Nephron (organoid): ENCODE results near the gene KRTAP5-7.
A peak's percentile ranks its signal among the peaks of the same experiment; 100 is the strongest.
"Not testable (repeated sequence)": the region's sequence is repeated elsewhere in the genome, so short reads cannot be mapped to it uniquely, and the experiment has no call there.

Source experiments
- H3K27ac Mint-ChIP-seq, 3 experiments: 2 replicates each; pipeline ENCODE4 v1.8.0; 2020; ENCODE audit warnings: mixed read lengths in 3 of 3, mild to moderate bottlenecking in 2 of 3, moderate library complexity in 1 of 3
- H3K27me3 Mint-ChIP-seq: 2 replicates; pipeline ENCODE4 v1.8.0; 2021; ENCODE audit warnings: low read depth, mild to moderate bottlenecking, moderate library complexity, mixed read lengths
- H3K36me3 Mint-ChIP-seq: 2 replicates; pipeline ENCODE4 v1.8.0; 2020; ENCODE audit warnings: low read depth, mixed read lengths
- H3K4me1 Mint-ChIP-seq: 2 replicates; pipeline ENCODE4 v1.8.0; 2020; ENCODE audit warnings: mixed read lengths
- H3K4me3 Mint-ChIP-seq, 3 experiments: 2 replicates each; pipeline ENCODE4 v1.8.0; 2020; ENCODE audit warnings: mild to moderate bottlenecking in 3 of 3, mixed read lengths in 3 of 3, moderate library complexity in 2 of 3
- H3K9me3 Mint-ChIP-seq: 2 replicates; pipeline ENCODE4 v1.8.0; 2020; ENCODE audit warnings: mixed read lengths
- TF ChIP-seq, protein P1 (sequence below), 3 experiments: fragments of 200-600 bp; sonication (generic); IDR thresholded peaks; one replicate each; pipeline ENCODE4 v1.5.0; 2021; ENCODE audit warnings: antibody characterized with exemption in 3 of 3; ENCODE audit not compliant: unreplicated experiment in 3 of 3

The KRTAP5-7 gene

GRCh38 chr11:71526796-71527575 lies at the start of gene KRTAP5-7:
Gene KRTAP5-7, plus strand, starts transcription at chr11:71527267. Its CDS starts 34 bp downstream, at chr11:71527301.
- not testable (repeated sequence) for H3K4me1 Mint-ChIP-seq, H3K9me3 Mint-ChIP-seq, H3K36me3 Mint-ChIP-seq, H3K27ac Mint-ChIP-seq, H3K27me3 Mint-ChIP-seq
- peak within 1 kb of the TSS in 1 of 3 experiments; percentile 32 for H3K4me3 Mint-ChIP-seq

DNA sequence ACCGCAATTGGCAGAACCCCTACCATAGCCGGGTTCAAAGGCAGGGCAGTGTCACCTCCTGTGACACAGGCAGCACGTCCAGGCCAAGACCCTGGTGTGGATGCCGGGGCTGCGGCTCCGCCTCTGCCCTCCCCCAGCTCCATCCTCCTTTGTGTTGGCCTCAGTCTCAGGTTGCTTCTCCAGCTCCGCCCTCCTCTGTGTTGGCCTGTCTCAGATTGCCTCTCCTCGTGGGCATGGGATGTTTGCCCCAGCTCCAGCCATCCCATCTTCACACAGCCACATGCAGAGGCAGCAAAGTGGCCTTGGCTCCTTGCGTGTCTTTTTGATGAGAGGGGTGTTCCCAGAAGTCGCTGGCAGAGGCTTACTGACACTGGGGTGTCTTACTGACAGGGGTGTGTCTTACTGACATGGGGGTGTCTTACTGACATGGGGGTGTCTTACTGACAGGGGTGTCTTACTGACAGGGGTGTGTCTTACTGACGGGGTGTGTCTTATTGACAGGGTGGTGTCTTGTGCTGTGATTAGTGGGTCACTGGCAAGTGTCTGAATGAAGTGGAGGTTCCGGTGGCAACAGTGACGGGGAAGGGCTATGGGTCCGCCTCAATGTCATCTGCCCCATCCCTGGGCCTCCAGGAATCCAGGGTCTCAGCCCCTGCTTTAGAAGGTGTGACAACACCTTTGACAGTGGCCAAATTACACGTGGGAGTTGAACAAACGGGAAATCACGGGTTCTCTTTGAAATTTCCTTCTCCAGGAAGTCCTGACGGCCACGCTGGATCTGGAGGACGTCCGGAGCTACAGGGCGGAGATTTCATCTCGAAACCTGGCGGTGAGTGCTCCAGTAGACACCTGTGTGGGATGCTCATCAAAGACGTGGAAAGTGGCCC lies 49.2 kb upstream of the KRTAP5-7 start:
- TF ChIP-seq, protein P1, sequence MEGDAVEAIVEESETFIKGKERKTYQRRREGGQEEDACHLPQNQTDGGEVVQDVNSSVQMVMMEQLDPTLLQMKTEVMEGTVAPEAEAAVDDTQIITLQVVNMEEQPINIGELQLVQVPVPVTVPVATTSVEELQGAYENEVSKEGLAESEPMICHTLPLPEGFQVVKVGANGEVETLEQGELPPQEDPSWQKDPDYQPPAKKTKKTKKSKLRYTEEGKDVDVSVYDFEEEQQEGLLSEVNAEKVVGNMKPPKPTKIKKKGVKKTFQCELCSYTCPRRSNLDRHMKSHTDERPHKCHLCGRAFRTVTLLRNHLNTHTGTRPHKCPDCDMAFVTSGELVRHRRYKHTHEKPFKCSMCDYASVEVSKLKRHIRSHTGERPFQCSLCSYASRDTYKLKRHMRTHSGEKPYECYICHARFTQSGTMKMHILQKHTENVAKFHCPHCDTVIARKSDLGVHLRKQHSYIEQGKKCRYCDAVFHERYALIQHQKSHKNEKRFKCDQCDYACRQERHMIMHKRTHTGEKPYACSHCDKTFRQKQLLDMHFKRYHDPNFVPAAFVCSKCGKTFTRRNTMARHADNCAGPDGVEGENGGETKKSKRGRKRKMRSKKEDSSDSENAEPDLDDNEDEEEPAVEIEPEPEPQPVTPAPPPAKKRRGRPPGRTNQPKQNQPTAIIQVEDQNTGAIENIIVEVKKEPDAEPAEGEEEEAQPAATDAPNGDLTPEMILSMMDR (IDR thresholded peaks at IDR 0.05; ENCODE audit: unreplicated experiment in 3 of 3): no peak
- Mint-ChIP-seq H3K27ac (no peak overlapping the region), H3K4me1 (no peaks in the 10 kb centered on the region), H3K4me3 (no peak overlapping the region), H3K27me3 (no peaks in the 10 kb centered on the region), H3K9me3 (no peaks in the 10 kb centered on the region), H3K36me3 (peaks cover 46% of the 10 kb centered on the region)

DNA sequence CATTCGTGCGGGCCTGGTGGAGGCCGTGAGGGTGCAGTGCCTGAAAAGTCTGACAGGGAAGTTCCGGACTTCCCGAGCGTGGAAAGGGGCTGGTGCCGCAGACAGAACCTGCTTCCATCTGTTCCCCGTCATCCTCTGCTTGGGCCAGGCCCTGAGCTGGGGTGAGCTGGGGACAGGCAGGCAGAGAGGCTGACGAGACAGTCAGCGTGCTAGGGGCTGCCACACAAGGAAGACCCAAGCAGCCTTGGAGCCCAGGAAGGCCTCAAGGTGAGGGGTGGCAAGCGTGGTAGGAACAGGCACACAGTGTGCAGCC lies 48.6 kb upstream of the KRTAP5-7 start:
- no peaks in the 10 kb centered on the region for H3K9me3 Mint-ChIP-seq
- no peaks in the 10 kb centered on the region for H3K4me1 Mint-ChIP-seq
- TF ChIP-seq, protein P1 (IDR thresholded peaks at IDR 0.05; ENCODE audit: unreplicated experiment in 3 of 3): no peak
- H3K27me3 Mint-ChIP-seq: no peaks in the 10 kb centered on the region
- no peak overlapping the region for H3K4me3 Mint-ChIP-seq
- peaks cover 51% of the 10 kb centered on the region for H3K36me3 Mint-ChIP-seq
- H3K27ac Mint-ChIP-seq: no peak overlapping the region

GRCh38 chr11:71481101-71481960 lies 45.7 kb upstream of the KRTAP5-7 start:
- Mint-ChIP-seq H3K36me3 (peaks cover 62% of the 10 kb centered on the region), H3K9me3 (no peaks in the 10 kb centered on the region)

DNA sequence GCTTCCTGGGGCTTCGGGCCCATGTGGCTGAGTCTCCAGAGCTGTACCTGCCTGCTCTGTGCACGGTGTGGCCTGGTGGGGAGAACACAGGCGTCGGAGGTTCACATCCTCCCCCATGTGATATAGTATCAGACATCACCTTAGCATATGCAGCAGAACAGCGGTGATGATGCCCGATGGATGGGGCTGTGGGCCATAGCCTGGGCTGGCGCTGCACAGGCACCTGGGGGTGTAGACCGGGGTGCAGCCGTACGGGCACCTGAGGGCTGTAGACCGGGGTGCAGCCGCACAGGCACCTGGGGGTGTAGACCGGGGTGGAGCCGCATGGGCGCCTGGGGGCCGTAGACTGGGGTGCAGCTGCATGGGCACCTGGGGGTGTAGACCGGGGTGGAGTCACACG lies 44.9 kb upstream of the KRTAP5-7 start:
- H3K4me1 Mint-ChIP-seq: no peaks in the 10 kb centered on the region
- H3K27me3 Mint-ChIP-seq: no peaks in the 10 kb centered on the region
- H3K4me3 Mint-ChIP-seq: no peak overlapping the region
- TF ChIP-seq, protein P1 (IDR thresholded peaks at IDR 0.05; ENCODE audit: unreplicated experiment in 3 of 3): no peak
- no peaks in the 10 kb centered on the region for H3K9me3 Mint-ChIP-seq
- peaks cover 62% of the 10 kb centered on the region for H3K36me3 Mint-ChIP-seq
- no peak overlapping the region for H3K27ac Mint-ChIP-seq

More at GRCh38 chr11:71481101-71481960, 45.7 kb upstream of the KRTAP5-7 start:
- H3K4me3 Mint-ChIP-seq: no peak overlapping the region
- no peak overlapping the region for H3K27ac Mint-ChIP-seq
- no peaks in the 10 kb centered on the region for H3K27me3 Mint-ChIP-seq
- no peaks in the 10 kb centered on the region for H3K4me1 Mint-ChIP-seq
- TF ChIP-seq, protein P1 (IDR thresholded peaks at IDR 0.05; ENCODE audit: unreplicated experiment in 3 of 3): no peak
